GM18951 (cell line): ENCODE measurements around the gene SLC9A3.
"Not testable (repeated sequence)": the region's sequence is repeated elsewhere in the genome, so short reads cannot be mapped to it uniquely, and the experiment has no call there.

Source experiments
- POLR2A ChIP-seq: IDR thresholded peaks from 4 replicates; pipeline ENCODE4 v1.6.1; 2011; ENCODE audit warnings: mild to moderate bottlenecking; ENCODE audit not compliant: insufficient read length, insufficient read depth; ENCODE audit errors: extremely low read depth
- in situ Hi-C: fragments of 300-500 bp; cut with MboI; formaldehyde crosslinking; loops from one replicate; pipeline ENCODE4 v1.12.0; 2022; ENCODE audit warnings: low sequenced_read_pairs, mixed read lengths, inconsistent platforms; ENCODE audit not compliant: unreplicated experiment

The SLC9A3 gene

GRCh38 chr5:520850-521226 lies 3.4 kb downstream of the SLC9A3 start:
- in situ Hi-C loops: no loop called here
- TF ChIP-seq POLR2A: no peak

- no peak for TF ChIP-seq POLR2A
- in situ Hi-C loops: no loop called here
These were observed 3.9 kb downstream of the SLC9A3 start for GRCh38 chr5:520196-520849.

- in situ Hi-C loops: no loop called here
- TF ChIP-seq POLR2A: no peak
These were observed 5.5 kb downstream of the SLC9A3 start for GRCh38 chr5:518721-519120.

GRCh38 chr5:517535-518100 lies 6.6 kb downstream of the SLC9A3 start:
- no peak for TF ChIP-seq POLR2A
- in situ Hi-C loops: no loop called here

GRCh38 chr5:516980-517379 lies 7.3 kb downstream of the SLC9A3 start:
- TF ChIP-seq POLR2A: no peak
- in situ Hi-C loops: no loop called here

GRCh38 chr5:516338-516925 lies 7.8 kb downstream of the SLC9A3 start:
- no peak for TF ChIP-seq POLR2A
- in situ Hi-C loops: no loop called here

- no peak for TF ChIP-seq POLR2A
- in situ Hi-C loops: no loop called here
These were observed 8.9 kb downstream of the SLC9A3 start for GRCh38 chr5:515273-515836.

GRCh38 chr5:514673-515072 lies 9.6 kb downstream of the SLC9A3 start:
- TF ChIP-seq POLR2A: no peak
- in situ Hi-C loops: no loop called here

- no peak for TF ChIP-seq POLR2A
- in situ Hi-C loops: no loop called here
These were observed 10.2 kb downstream of the SLC9A3 start for GRCh38 chr5:514101-514485.

GRCh38 chr5:513216-514100 lies 10.8 kb downstream of the SLC9A3 start:
- no peak for TF ChIP-seq POLR2A
- in situ Hi-C loops: no loop called here

- in situ Hi-C loops: no loop called here
- no peak for TF ChIP-seq POLR2A
These were observed 12.8 kb downstream of the SLC9A3 start for GRCh38 chr5:511476-511875.

GRCh38 chr5:510521-510920 lies 13.7 kb downstream of the SLC9A3 start:
- no peak for TF ChIP-seq POLR2A
- in situ Hi-C loops: no loop called here

- in situ Hi-C loops: no loop called here
- TF ChIP-seq POLR2A: no peak
These were observed 14.6 kb downstream of the SLC9A3 start for GRCh38 chr5:509611-510185.

GRCh38 chr5:507986-508575 lies 16.2 kb downstream of the SLC9A3 start:
- in situ Hi-C loops: not testable (repeated sequence)
